22Rv1 (cell line): ENCODE results near the gene MCF2L.

Source experiments
- H3K27ac ChIP-seq: fragments of 450-650 bp; 2 replicates; pipeline ENCODE4 v1.5.1; 2017
- CTCF ChIP-seq: fragments of 450-650 bp; IDR thresholded peaks from 2 replicates; pipeline ENCODE4 v1.5.1; 2017; ENCODE audit warnings: mild to moderate bottlenecking
- ZFX ChIP-seq: fragments of 450-650 bp; IDR thresholded peaks from 2 replicates; pipeline ENCODE4 v1.6.1; 2017; ENCODE audit warnings: antibody characterized with exemption, borderline replicate concordance

Gene MCF2L

GRCh38 chr13:113018676-113019465 lies 49.9 kb downstream of the MCF2L start:
- no peak overlapping the region for H3K27ac ChIP-seq
- no peak for TF ChIP-seq ZFX

- H3K27ac ChIP-seq: no peak overlapping the region
- TF ChIP-seq CTCF (no peak), ZFX (no peak)
Observed at GRCh38 chr13:113020323-113021080, 51.5 kb downstream of the MCF2L start.

GRCh38 chr13:113021391-113021790 lies 52.4 kb downstream of the MCF2L start:
- no peak for TF ChIP-seq CTCF
- TF ChIP-seq ZFX: no peak
- no peak overlapping the region for H3K27ac ChIP-seq

- no peak overlapping the region for H3K27ac ChIP-seq
- no peak for TF ChIP-seq CTCF
- no peak for TF ChIP-seq ZFX
Observed at GRCh38 chr13:113021811-113022210, 52.8 kb downstream of the MCF2L start.

- TF ChIP-seq CTCF (no peak), ZFX (no peak)
- no peak overlapping the region for H3K27ac ChIP-seq
Observed at GRCh38 chr13:113022391-113022744, 53.4 kb downstream of the MCF2L start.

GRCh38 chr13:113022745-113023574 lies 53.9 kb downstream of the MCF2L start:
- TF ChIP-seq ZFX (no peak), CTCF (no peak)
- H3K27ac ChIP-seq: no peak overlapping the region

GRCh38 chr13:113023694-113024430 lies 54.8 kb downstream of the MCF2L start:
- TF ChIP-seq ZFX (no peak), CTCF (no peak)
- H3K27ac ChIP-seq: no peak overlapping the region
